ENCODE data around the gene CDH12.
A peak's percentile ranks its signal among the peaks of the same experiment; 100 is the strongest.

CDH12 gene

GRCh38 chr5:22432905-22433304, 420.2 kb downstream of the CDH12 start:
- H3K4me1 ChIP-seq (ENCODE audit: low read length) = no peaks in the 10 kb centered on the region
- no peaks in the 10 kb centered on the region for H3K9me3 ChIP-seq (ENCODE audit: insufficient read depth, low read length)
- no peaks in the 10 kb centered on the region for H3K36me3 ChIP-seq (replicated peaks; ENCODE audit: low read depth, low read length)
- no peaks in the 10 kb centered on the region for H3K79me2 ChIP-seq (ENCODE audit: low read length)
- no peak overlapping the region for H3K4me2 ChIP-seq (ENCODE audit: low read length)
- no peaks in the 10 kb centered on the region for H4K20me1 ChIP-seq (ENCODE audit: insufficient read depth, low read length)
- TF ChIP-seq CTCF (IDR thresholded peaks at IDR 0.05; ENCODE audit: low read depth, low read length) = no peak
- TF ChIP-seq EZH2phosphoT487 (IDR thresholded peaks at IDR 0.05; ENCODE audit: low read depth) = no peak
- H2AFZ ChIP-seq (ENCODE audit: low read depth, low read length) = no peak overlapping the region
- H3K4me3 ChIP-seq (ENCODE audit: low read length) = no peak overlapping the region
- no peak overlapping the region for H3K9ac ChIP-seq (ENCODE audit: low read length)
- no peaks in the 10 kb centered on the region for H3K27me3 ChIP-seq (ENCODE audit: low read depth, low read length)
- H3K27ac ChIP-seq (ENCODE audit: low read length) = no peak overlapping the region

- no peak overlapping the region for H3K27ac ChIP-seq (ENCODE audit: low read length)
- no peaks in the 10 kb centered on the region for H3K27me3 ChIP-seq (ENCODE audit: low read depth, low read length)
- no peak overlapping the region for H3K9ac ChIP-seq (ENCODE audit: low read length)
- no peak overlapping the region for H3K4me2 ChIP-seq (ENCODE audit: low read length)
- H4K20me1 ChIP-seq (ENCODE audit: insufficient read depth, low read length) = no peaks in the 10 kb centered on the region
- H3K36me3 ChIP-seq (replicated peaks; ENCODE audit: low read depth, low read length) = no peaks in the 10 kb centered on the region
- no peaks in the 10 kb centered on the region for H3K9me3 ChIP-seq (ENCODE audit: insufficient read depth, low read length)
- no peaks in the 10 kb centered on the region for H3K79me2 ChIP-seq (ENCODE audit: low read length)
- no peak overlapping the region for H3K4me3 ChIP-seq (ENCODE audit: low read length)
- no peaks in the 10 kb centered on the region for H3K4me1 ChIP-seq (ENCODE audit: low read length)
- no peak overlapping the region for H2AFZ ChIP-seq (ENCODE audit: low read depth, low read length)
- TF ChIP-seq EZH2phosphoT487 (IDR thresholded peaks at IDR 0.05; ENCODE audit: low read depth) (no peak), CTCF (IDR thresholded peaks at IDR 0.05; ENCODE audit: low read depth, low read length) (no peak)
Measured at GRCh38 chr5:22431840-22432239, 421.3 kb downstream of the CDH12 start.

GRCh38 chr5:22431406-22431805, 421.7 kb downstream of the CDH12 start:
- no peaks in the 10 kb centered on the region for H3K27me3 ChIP-seq (ENCODE audit: low read depth, low read length)
- no peak overlapping the region for H3K4me2 ChIP-seq (ENCODE audit: low read length)
- TF ChIP-seq CTCF (IDR thresholded peaks at IDR 0.05; ENCODE audit: low read depth, low read length) = peak; percentile 35; the same call in 1 of the 2 replicates
- no peak for TF ChIP-seq EZH2phosphoT487 (IDR thresholded peaks at IDR 0.05; ENCODE audit: low read depth)
- H3K36me3 ChIP-seq (replicated peaks; ENCODE audit: low read depth, low read length) = no peaks in the 10 kb centered on the region
- no peaks in the 10 kb centered on the region for H3K4me1 ChIP-seq (ENCODE audit: low read length)
- H3K9ac ChIP-seq (ENCODE audit: low read length) = no peak overlapping the region
- H3K27ac ChIP-seq (ENCODE audit: low read length) = no peak overlapping the region
- H3K79me2 ChIP-seq (ENCODE audit: low read length) = no peaks in the 10 kb centered on the region
- H2AFZ ChIP-seq (ENCODE audit: low read depth, low read length) = no peak overlapping the region
- H3K4me3 ChIP-seq (ENCODE audit: low read length) = no peak overlapping the region
- H4K20me1 ChIP-seq (ENCODE audit: insufficient read depth, low read length) = no peaks in the 10 kb centered on the region
- no peaks in the 10 kb centered on the region for H3K9me3 ChIP-seq (ENCODE audit: insufficient read depth, low read length)

GRCh38 chr5:22411554-22412349, 441.4 kb downstream of the CDH12 start:
- H3K27me3 ChIP-seq (ENCODE audit: low read depth, low read length) = no peaks in the 10 kb centered on the region
- no peak overlapping the region for H3K9ac ChIP-seq (ENCODE audit: low read length)
- TF ChIP-seq EZH2phosphoT487 (IDR thresholded peaks at IDR 0.05; ENCODE audit: low read depth) (no peak), CTCF (IDR thresholded peaks at IDR 0.05; ENCODE audit: low read depth, low read length) (no peak)
- H3K79me2 ChIP-seq (ENCODE audit: low read length) = no peaks in the 10 kb centered on the region
- H3K27ac ChIP-seq (ENCODE audit: low read length) = no peak overlapping the region
- H3K4me2 ChIP-seq (ENCODE audit: low read length) = no peak overlapping the region
- no peak overlapping the region for H3K4me3 ChIP-seq (ENCODE audit: low read length)
- no peaks in the 10 kb centered on the region for H3K36me3 ChIP-seq (replicated peaks; ENCODE audit: low read depth, low read length)
- H4K20me1 ChIP-seq (ENCODE audit: insufficient read depth, low read length) = no peaks in the 10 kb centered on the region
- H3K9me3 ChIP-seq (ENCODE audit: insufficient read depth, low read length) = no peaks in the 10 kb centered on the region
- no peaks in the 10 kb centered on the region for H3K4me1 ChIP-seq (ENCODE audit: low read length)
- H2AFZ ChIP-seq (ENCODE audit: low read depth, low read length) = no peak overlapping the region
